RPMI7951 (cell line): ENCODE data around the gene LRRK1. TPM values are rescaled to one million over a fixed set of nuclear protein-coding genes. Genes with fewer than 3 reads are reported as not detected.
A peak's percentile ranks its signal among the peaks of the same experiment; 100 is the strongest.

ENCODE experiments used
- DNase-seq: peaks from one replicate; pipeline ENCODE4 v3.0.0-alpha.2; 2012; ENCODE audit warnings: low read depth
- total RNA-seq: library from RNA; depleted of rRNA; stranded (reverse); fragments of >200 nt; shearing (Covaris generic); gene quantifications from 2 replicates; pipeline ENCODE4 v1.2.3, GENCODE V29; 2014; rRNA removed

Gene LRRK1
- 5.0 and 10.8 TPM in 2 replicates for total RNA-seq

DNA sequence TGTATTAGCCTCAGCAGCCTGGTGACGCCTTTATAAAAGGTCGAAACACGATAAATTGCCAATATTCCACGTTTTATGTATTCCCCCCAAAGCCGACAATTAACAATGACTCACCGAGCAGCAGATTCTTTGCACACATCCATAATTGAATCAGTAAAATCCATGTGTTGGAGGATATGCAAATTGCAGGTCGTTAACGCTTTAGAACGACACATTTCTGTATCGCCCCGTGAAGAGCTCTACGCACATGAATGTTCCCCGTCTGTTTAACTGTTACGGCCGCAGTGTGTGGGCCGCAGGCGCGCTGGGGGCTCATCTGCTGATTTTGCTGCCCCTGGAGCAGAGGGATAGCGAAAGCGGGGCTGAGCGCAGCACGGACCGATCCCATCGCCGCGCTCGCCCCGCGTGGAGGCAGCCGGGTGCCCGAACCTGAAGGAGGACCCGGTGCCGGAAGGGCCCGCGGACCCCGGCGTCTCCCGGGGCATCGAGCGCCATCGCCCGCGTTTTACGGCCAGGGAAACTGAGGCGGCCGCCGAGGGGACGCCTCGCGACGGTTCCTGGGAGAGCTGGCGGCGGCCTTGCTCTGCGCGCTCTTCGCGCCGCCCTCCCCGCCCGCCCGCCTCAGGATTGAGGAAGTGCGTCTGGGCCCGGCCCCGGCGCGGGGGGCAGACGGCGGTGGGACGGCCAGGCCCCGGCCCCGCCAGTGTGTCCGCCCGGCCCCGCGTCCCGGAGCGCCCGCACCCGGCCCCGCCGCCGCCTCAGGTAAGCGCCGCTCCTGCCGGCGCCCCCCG is at the start of gene LRRK1:
Gene LRRK1 (plus strand): TSS at position 668 of the 791 bp plus-strand sequence. CDS start 5,276 bp downstream, outside the sequence.
- DNase-seq = peak; percentile 54

GRCh38 chr15:100873029-100873677 is 46.0 kb upstream of the LRRK1 start:
- peak; percentile 81 for DNase-seq

DNA sequence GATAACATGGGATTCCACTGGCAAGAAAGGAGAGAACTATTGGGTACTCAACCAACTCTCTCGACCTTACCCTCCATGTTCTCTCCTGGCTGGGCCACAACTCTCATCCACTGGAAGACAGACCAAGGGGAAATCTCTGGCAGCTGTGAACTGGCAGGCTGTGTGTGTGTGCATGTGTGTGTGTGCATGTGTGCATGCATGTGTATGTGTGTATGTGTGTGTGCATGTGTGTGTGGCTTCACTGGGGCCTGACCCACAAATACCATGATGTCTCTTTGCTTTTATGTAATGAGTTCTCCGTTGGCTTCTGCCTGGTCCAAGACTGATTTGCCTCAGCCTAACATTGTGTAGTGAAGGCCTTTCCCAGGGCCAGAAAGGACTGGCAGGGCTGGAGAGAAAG is 43.7 kb upstream of the LRRK1 start:
- DNase-seq = no peak

GRCh38 chr15:100875976-100876375 is 43.2 kb upstream of the LRRK1 start:
- DNase-seq = no peak

DNA sequence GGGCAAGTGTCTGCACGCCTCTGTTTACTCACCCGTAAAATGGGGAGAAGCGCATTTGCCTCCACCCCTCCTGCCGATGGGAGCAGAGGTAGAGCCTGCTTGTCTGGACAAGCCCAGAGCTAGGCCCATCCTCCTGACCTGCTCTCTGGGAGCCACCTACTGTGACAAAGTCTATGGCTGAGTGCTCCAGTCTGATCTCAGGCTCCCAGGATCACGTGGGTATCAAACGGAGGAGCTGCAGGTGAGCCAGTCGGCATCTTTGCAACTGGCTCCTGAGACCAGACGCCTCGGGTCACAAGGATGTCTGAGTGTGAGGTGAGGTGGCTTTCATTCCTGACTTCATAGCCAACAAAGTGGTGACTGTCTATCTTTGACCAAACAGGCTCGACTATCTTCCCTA is 41.6 kb upstream of the LRRK1 start:
- DNase-seq = no peak

DNA sequence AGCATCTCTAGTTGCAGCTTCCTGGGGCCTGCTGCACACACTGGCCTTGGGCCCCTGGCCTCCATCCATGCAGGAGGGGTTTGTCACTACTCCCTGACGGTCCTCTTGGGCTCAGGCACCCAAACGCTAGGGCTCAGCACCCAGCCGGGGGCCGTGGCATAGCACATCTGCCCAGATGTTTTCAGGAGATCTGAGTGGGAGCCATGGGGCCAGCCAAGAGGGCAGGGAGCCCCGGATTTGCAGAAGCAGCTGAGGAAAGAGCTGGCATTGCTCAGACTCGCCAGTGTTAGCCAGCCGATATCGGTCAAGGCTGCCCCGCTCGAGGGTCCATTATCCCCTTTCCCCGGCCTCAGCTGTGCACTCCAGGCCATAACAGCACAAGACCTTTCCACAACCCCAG is 41.0 kb upstream of the LRRK1 start:
- no peak for DNase-seq

DNA sequence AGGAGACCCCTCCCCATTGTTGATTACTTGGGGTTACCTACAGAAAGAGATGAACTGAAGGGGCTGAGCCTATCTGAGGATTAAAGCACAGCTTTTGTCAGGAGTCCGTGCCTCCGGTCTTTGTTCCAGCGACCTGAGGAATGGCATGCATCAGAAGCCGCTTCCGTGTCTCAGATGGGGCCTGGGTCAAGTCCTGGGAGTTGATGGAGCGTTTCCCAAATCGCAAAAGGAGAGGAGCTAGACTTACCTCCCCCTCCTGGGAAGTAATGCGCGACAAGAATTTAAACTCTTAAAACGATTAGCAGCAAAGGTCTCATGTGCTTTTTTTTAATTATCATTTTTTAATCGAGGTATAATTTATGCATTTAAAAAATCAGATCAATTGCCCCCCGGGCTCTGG is 40.5 kb upstream of the LRRK1 start:
- DNase-seq = no peak

GRCh38 chr15:100879061-100879463 is 40.1 kb upstream of the LRRK1 start:
- no peak for DNase-seq

DNA sequence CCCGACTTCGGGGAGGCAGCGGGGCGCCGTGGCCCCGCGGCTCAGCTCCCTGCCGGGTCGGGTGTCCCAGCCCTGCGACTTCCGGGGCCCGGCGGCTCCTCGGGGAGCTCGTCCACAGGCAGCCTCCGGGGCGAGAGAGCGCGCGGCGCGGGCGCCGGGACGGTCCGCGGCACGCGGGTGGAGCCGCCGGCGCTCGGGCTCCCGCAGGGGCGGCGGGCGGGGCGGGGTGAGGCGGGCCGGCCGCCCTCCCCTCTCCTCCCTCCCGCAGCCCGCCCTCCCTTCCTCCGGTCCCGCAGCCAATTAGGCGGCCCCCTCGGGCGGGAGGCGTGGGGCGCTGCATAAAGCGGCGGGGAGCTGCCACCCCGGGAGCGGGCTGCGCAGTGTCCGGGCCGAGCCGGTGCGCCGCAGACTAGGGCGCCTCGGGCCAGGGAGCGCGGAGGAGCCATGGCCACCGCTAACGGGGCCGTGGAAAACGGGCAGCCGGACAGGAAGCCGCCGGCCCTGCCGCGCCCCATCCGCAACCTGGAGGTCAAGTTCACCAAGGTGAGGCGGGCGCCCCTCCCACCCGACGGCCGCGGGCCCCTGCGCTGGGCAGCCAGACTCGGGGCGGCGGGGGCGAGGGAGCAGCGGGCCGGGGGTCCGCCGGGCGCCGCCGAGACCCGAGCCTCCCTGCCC is 39.6 kb upstream of the LRRK1 start, which contains the start of gene ALDH1A3:
Gene ALDH1A3 (plus strand): TSS at position 368 of the 675 bp plus-strand sequence. CDS start 77 bp downstream, at position 445.
- DNase-seq = peak; percentile 85

DNA sequence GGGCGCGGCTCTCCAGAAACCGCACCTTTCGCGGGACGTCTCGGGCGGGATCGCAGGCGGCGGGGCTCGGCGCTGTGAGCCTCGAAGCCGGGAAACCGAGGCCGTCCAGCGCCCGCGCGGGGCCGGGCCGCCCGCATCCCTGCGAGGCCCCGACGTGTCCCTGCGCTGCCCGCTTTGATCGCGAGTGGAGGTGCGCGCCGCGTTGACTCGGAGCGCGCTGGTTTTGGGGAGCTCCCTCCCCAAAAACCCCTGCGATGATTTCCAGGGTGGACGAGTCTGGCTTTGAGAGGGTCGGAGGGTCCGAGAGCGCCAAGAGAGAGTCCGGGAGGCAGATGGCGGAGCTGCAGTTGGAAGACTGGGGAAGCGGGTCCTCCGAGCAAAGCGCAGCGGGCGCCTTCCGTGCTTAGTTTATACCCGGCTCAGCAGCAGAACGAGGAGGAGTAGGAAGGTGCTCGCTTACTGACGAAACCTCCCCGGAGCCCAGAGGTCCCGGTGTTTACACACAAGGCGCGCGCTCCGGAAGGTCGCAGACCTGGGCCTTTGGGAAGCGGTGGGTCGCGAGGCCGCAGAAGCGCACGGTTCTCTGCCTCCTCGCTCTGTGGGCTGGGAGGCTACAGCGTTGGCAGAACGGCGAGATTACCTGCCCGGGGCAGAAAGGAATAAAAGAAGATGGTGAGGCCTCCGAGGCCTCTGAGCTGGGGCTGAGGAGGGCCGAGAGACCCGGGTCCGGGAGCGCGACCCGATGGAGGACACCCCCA is 38.8 kb upstream of the LRRK1 start:
- peak; percentile 41 for DNase-seq

GRCh38 chr15:100880897-100881242 is 38.3 kb upstream of the LRRK1 start:
- no peak for DNase-seq

DNA sequence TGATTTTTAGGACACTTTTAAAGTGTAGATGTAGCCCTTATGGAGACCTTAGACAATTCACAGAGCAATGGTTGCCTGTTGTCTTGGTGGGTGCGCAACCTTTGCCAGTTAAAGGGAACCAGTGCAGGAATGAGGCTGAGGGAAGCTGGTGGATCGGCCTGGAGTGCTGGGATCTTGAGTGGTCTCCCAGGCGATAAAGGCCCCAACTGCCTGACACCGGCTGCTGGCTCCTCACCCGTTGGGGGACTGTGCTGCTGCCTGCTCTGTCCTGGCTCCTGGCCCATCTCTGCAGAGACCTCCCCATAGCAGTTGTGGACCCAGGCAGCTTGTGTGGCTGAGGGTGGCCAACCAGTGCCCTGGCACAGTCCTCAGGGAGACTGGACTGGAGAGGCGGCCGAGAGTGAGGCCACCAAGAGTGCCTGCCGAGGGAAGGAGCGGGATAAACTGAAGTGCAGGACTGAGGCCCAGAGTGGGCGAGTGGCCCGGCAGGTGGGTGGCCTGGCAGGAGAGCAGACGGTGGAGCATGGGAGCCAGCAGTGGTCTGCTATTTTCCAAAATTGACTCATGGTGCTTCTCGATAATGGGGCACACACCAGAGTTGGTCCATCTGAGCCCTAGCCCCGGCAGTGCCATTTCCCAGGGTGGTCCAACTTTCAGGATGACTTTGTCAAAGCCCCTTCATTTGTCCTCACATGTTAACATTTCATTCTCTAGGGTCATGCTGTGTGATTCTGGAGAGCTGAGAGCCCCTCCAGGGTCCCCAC is 37.4 kb upstream of the LRRK1 start:
- DNase-seq = no peak

DNA sequence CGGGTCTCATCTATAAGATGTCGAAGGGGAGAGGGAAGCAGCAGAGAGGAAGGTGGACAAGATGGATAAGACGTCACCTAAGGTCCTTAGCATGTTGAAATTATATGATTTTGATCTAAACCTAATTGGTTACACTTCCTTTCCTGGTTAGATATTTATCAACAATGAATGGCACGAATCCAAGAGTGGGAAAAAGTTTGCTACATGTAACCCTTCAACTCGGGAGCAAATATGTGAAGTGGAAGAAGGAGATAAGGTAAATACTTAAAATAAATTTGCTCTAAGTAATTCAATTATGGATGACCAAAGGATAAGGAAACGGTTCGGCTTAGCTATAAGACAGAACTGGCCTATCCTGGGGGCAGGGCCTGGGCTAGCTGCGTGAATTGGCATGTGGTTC is 34.0 kb upstream of the LRRK1 start:
- DNase-seq = no peak

DNA sequence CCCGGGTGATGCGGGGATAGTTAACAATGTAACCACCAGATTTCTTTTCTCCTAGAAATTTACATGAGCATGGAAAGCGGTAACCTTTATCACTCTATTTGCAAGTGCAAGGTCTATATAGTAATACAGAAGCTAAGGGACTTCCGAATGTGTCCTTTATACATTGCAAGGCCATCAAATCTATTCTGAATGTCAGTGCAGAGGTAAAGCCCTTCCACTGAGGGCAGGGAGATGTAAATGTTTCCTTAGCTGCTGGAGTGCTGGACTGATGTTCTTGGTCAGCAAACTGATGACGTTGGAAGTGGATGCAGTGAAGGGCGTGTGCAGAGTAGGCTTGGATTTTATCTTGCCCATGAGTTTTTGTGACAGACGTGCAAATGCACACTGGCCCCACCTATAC is 33.3 kb upstream of the LRRK1 start:
- DNase-seq = no peak

GRCh38 chr15:100887211-100887913 is 31.8 kb upstream of the LRRK1 start:
- DNase-seq = no peak

DNA sequence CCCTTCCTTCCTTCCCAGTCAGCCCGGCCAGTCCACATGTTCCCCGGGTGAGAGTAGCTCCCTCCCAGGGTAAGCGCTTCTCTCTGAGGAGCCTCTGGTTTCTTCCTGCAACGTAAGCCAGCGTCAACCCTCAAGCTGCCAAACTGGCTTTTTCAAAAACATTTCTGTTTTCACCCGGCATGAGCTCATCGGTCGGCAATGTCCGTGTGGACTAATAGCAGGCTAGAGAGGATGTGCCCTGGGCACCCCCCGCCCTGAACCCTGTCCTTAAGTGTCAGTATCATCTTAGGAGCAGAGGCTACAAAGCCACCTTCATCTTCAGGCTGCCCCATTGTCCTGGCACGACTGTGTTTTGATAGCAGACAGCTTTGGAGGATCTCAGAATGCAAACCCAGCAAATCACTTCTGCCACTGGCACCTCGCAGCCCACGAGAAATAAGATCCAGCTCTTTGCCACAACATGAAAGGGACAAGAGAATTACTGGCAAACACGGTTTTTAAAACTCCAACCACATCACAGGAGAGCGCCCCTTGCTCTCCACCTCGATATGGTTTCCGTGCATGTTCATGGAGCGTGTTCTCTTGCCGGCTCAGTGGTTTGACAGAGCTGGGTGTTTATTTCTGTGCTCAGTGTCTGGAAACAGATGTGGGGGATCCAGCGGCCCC is 29.6 kb upstream of the LRRK1 start:
- DNase-seq = peak; percentile 82

DNA sequence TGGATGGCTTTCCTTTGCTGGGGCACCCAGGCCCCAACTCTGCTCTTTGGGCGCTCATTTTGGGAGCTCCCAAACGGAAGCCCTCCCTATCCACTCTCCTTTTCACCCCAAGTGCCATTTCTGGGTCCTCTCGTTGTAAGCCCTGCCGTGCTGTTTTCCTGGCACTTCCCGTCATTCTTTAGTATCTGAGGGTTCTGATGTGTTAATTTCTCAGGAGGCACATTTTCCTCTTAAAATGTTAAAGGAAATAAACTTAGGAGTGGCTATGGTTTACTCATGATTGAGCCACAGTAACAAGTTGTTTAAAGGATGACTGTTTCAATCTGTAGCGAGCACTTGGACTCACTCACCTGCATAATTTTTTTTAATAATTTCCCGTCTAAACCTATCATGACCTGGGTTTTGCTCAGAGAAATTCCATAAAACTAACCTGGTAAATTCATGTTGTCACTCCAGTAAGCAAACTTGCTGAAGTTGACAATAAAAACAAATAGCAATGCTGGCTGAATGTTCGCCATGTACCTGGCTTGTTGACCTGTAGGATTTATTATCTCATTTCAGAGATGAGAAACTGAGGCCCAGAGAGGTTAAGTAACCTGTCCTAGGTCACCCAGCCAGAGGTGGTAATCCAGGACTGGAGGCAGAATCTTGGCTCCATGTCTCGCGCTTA is 29.0 kb upstream of the LRRK1 start:
- DNase-seq = no peak

DNA sequence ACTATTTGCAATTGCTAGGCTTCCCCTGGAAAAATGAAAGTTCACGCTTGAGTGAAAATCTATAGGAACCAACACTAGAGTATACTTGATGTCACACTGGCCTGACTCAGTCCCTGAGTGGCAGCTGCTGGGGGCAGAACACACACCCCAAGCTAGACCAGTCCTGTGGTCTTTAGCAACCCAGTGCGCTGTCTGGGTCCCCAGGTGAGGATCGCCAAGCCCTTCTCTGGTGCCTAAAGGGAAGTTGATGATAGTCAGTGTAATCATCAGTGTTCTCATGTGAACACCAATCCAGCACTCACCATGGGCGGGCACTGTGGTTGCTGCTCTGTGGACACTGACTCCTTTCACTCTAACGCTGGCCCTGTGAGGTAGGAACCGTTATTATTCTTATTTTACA is 28.3 kb upstream of the LRRK1 start:
- DNase-seq = peak; percentile 49

- DNase-seq = peak; percentile 89
Observed at GRCh38 chr15:100891307-100892012, 27.7 kb upstream of the LRRK1 start.
